Measurements from ENCODE around the gene CMPK1.
"Not testable (repeated sequence)": the region's sequence is repeated elsewhere in the genome, so short reads cannot be mapped to it uniquely, and the experiment has no call there.

Gene CMPK1

DNA sequence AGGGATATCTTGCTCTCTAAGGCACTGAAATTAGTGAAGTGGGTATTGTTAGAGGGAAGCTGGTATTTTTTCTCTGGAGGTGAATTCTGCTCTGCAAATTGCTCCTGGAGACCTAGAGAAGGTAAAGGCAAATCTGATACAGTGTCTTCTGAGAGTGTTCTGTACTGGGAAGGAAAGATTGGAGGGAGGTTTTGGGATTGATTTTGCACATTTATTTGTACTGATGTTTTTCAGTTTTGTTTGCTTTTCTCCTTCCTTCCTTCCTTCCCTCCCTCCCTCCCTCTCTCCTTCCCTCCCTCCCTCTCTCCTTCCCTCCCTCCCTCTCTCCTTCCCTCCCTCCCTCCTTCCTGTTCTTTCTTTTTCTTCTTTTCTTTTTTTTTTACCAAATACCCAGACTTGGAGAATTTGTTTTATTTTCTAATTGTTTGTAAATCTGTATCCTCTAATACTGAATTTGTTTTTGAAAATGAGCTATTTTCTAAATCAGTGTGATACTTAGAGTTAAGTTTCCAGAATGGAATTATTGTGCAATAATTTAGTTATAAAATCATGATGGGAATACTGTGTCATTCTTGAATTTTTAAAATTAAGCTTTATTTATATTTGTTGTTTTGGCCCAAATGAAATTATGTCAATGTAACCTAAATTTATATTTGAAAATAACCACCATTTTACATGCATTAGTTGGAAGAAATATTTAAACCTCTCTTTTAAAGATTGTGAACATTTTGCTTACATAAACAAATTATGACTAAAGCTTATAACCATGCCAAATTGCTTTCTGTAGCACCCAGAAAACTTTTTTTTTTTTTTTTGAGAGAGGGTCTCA, 4.9 kb downstream of the CMPK1 start:
- intact Hi-C loops (cut with DNase I; ENCODE audit: low total_unique reads), result no loop called here
- no peak for TF ChIP-seq CTCF (IDR thresholded peaks at IDR 0.05)
- Histone ChIP-seq H3K36me3 (no peaks in the 10 kb centered on the region), H3K27me3 (no peaks in the 10 kb centered on the region), H3K9me3 (no peaks in the 10 kb centered on the region), H3K4me1 (peaks cover 0 to 38% (median 19%) of the 10 kb centered on the region in 4 donors), H3K27ac (peak overlapping the region in 1 of 2 donors; percentile 36), H3K4me3 (no peak overlapping the region)
- no peak for DNase-seq

GRCh38 chr1:47340227-47340626, 6.6 kb downstream of the CMPK1 start:
- intact Hi-C loops (cut with DNase I; ENCODE audit: low total_unique reads), result no loop called here
- TF ChIP-seq CTCF (IDR thresholded peaks at IDR 0.05), result no peak
- DNase-seq, result no peak
- no peaks in the 10 kb centered on the region for H3K27me3 ChIP-seq
- no peak overlapping the region for H3K4me3 ChIP-seq
- H3K4me1 ChIP-seq, result peaks cover 0 to 31% (median 15%) of the 10 kb centered on the region in 4 donors
- H3K36me3 ChIP-seq, result no peaks in the 10 kb centered on the region
- no peaks in the 10 kb centered on the region for H3K9me3 ChIP-seq
- no peak overlapping the region for H3K27ac ChIP-seq

GRCh38 chr1:47346979-47347378, 13.4 kb downstream of the CMPK1 start:
- intact Hi-C loops (cut with DNase I; ENCODE audit: low total_unique reads); DNase-seq; H3K27me3 ChIP-seq; H3K27ac ChIP-seq; H3K9me3 ChIP-seq; H3K36me3 ChIP-seq; H3K4me1 ChIP-seq; H3K4me3 ChIP-seq: not testable (repeated sequence)

DNA sequence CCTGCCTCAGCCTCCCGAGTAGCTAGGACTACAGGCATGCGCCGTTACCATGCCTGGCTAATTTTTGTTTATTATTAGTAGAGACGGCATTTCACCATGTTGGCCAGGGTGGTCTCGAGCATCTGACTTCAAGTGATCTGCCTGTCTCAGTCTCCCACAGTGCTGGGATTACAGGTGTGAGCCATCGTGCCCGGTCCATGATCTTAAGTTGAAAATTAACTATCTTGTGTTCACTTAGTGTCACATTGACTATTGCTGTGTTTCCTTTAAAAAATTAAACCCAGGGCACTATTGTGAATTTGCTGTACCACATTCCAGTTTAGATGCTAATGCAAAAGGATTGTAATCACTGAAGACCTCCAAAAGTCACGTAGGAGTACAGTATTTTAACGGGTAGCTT, 14.1 kb downstream of the CMPK1 start:
- Histone ChIP-seq H3K9me3 (no peaks in the 10 kb centered on the region), H3K27me3 (no peaks in the 10 kb centered on the region), H3K4me1 (no peaks in the 10 kb centered on the region), H3K27ac (no peak overlapping the region), H3K4me3 (no peak overlapping the region), H3K36me3 (peaks cover 0 to 6% (median 0%) of the 10 kb centered on the region in 3 donors)
- intact Hi-C loops (cut with DNase I; ENCODE audit: low total_unique reads), result no loop called here
- no peak for DNase-seq
- TF ChIP-seq CTCF (IDR thresholded peaks at IDR 0.05), result no peak

DNA sequence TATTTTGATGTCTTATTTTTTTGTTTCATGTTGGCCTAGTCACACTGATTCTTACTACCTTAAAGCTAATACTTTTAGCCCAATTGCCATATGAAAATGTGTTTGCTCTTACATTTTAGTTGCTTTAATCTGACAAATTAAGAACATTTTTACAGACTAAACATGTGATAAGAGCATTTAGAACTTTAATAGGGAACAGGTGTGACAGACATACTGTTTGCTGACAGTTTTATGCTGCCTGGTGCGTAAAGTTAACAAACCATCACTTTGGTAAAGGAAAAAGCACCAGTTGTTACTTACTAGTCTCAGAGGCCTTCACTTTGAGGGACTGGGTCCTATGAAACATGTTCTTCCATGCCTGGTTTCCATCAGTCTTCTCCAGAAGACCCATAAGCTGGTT, 14.7 kb downstream of the CMPK1 start:
- DNase-seq, result no peak
- H3K9me3 ChIP-seq, result no peaks in the 10 kb centered on the region
- H3K4me3 ChIP-seq, result no peak overlapping the region
- no peak overlapping the region for H3K27ac ChIP-seq
- H3K4me1 ChIP-seq, result no peaks in the 10 kb centered on the region
- TF ChIP-seq CTCF (IDR thresholded peaks at IDR 0.05), result no peak
- H3K27me3 ChIP-seq, result no peaks in the 10 kb centered on the region
- peaks cover 0 to 6% (median 0%) of the 10 kb centered on the region in 3 donors for H3K36me3 ChIP-seq
- intact Hi-C loops (cut with DNase I; ENCODE audit: low total_unique reads), result no loop called here

GRCh38 chr1:47351305-47351704, 17.7 kb downstream of the CMPK1 start:
- H3K4me3 ChIP-seq, result no peak overlapping the region
- no peak overlapping the region for H3K27ac ChIP-seq
- peaks cover 0 to 6% (median 2%) of the 10 kb centered on the region in 4 donors for H3K4me1 ChIP-seq
- intact Hi-C loops (cut with DNase I; ENCODE audit: low total_unique reads), result no loop called here
- no peaks in the 10 kb centered on the region for H3K9me3 ChIP-seq
- no peak for DNase-seq
- peaks cover 0 to 6% (median 0%) of the 10 kb centered on the region in 3 donors for H3K36me3 ChIP-seq
- no peak for TF ChIP-seq CTCF (IDR thresholded peaks at IDR 0.05)
- H3K27me3 ChIP-seq, result no peaks in the 10 kb centered on the region
